Neural crest cell (in vitro differentiated cells): ENCODE results near the gene THEM5. TPM values are rescaled to one million over a fixed set of nuclear protein-coding genes. Genes with fewer than 3 reads are reported as not detected.

Source experiments
- DNase-seq: peaks from one replicate; pipeline ENCODE4 v3.0.0; 2021; ENCODE audit warnings: low read depth, mixed read lengths, low spot score
- H3K27ac Mint-ChIP-seq: one replicate; pipeline ENCODE4 v1.8.0; 2021; ENCODE audit warnings: mild to moderate bottlenecking, mixed read lengths; ENCODE audit not compliant: unreplicated experiment
- H3K27me3 Mint-ChIP-seq: 2 replicates; pipeline ENCODE4 v1.8.0; 2021; ENCODE audit warnings: low read depth, mild to moderate bottlenecking, mixed read lengths
- H3K36me3 Mint-ChIP-seq: 2 replicates; pipeline ENCODE4 v1.8.0; 2021; ENCODE audit warnings: low read depth, mild to moderate bottlenecking, mixed read lengths
- H3K4me1 Mint-ChIP-seq: 2 replicates; pipeline ENCODE4 v1.8.0; 2021; ENCODE audit warnings: mixed read lengths
- H3K4me3 Mint-ChIP-seq: one replicate; pipeline ENCODE4 v1.8.0; 2021; ENCODE audit warnings: mild to moderate bottlenecking, mixed read lengths
- H3K9me3 Mint-ChIP-seq: 2 replicates; pipeline ENCODE4 v1.8.0; 2021; ENCODE audit warnings: mixed read lengths
- total RNA-seq: library from RNA; stranded (reverse); gene quantifications from 2 replicates; pipeline ENCODE4 v1.2.1, GENCODE V29; 2021
- TF ChIP-seq, protein P1 (sequence below): fragments of 200-600 bp; sonication (generic); conservative IDR thresholded peaks from 2 replicates; pipeline ENCODE4 v1.5.0; 2021; ENCODE audit warnings: antibody characterized with exemption, mild to moderate bottlenecking

THEM5 gene
- total RNA-seq, 1 donor from 2014 or later: not detected

DNA sequence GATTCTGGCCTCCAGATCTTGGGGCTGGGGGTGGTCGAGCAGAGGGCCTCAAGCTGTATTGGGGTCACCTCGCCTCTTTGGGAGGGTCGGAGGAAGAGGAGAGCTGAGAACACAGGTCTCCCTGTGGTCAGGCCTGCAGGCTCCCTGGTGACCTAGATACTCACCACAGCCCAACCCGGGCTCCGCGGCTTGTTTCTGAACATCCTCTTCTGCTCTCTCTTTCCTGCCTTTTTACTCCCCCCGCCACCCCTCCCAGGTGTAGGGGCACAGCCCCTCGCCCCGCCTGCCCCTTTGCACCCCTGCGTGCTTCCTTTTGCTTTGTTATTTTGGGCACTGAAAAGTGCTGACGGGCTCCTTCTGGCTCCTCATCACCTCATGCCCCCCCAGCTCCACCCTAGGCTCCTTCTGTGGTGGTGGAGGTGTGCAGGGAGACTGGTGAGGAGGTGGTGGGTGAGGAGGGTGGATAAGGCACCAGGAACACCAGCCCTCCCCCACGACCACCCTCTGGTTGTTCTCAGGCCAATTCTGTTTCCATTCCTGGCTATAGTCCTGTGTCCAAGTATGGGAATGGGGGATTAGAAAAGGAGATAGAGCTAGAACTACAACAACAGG lies 37.7 kb downstream of the THEM5 start:
- Mint-ChIP-seq H3K9me3 (no peaks in the 10 kb centered on the region), H3K27me3 (no peaks in the 10 kb centered on the region), H3K4me3 (no peak overlapping the region), H3K4me1 (no peaks in the 10 kb centered on the region), H3K36me3 (no peaks in the 10 kb centered on the region), H3K27ac (peak overlapping the region; percentile 88)
- no peak for DNase-seq
- TF ChIP-seq, protein P1, sequence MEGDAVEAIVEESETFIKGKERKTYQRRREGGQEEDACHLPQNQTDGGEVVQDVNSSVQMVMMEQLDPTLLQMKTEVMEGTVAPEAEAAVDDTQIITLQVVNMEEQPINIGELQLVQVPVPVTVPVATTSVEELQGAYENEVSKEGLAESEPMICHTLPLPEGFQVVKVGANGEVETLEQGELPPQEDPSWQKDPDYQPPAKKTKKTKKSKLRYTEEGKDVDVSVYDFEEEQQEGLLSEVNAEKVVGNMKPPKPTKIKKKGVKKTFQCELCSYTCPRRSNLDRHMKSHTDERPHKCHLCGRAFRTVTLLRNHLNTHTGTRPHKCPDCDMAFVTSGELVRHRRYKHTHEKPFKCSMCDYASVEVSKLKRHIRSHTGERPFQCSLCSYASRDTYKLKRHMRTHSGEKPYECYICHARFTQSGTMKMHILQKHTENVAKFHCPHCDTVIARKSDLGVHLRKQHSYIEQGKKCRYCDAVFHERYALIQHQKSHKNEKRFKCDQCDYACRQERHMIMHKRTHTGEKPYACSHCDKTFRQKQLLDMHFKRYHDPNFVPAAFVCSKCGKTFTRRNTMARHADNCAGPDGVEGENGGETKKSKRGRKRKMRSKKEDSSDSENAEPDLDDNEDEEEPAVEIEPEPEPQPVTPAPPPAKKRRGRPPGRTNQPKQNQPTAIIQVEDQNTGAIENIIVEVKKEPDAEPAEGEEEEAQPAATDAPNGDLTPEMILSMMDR: no peak

DNA sequence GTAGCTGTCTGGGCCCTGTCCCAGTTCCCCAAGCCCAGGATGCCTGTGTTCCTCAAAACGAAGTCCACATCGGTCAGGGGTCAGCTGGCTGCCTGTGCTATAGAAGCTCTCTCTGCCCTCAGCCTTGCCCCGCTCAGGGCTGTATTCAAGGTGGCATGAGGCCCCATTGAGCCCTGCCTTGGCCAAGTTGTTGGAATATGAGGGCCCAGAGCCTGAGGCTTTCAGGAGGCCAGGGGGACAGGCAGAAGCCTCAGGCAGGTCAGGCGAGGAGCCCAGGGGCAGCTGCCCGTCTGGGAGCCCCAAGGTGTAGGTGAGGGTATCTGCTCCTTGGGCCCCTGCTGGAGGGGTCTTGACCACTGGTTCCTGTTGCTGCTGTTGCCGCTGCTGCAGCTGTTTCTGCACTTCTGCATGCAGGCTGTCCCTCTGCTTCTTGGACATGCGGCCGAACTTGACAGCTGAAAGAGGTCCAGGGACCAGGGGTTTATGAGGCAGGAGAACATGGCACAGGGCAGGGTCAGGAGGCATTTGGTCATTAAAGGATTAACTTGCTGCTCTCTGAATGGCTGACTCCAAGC lies 38.5 kb downstream of the THEM5 start:
- DNase-seq: no peak
- TF ChIP-seq, protein P1: no peak
- Mint-ChIP-seq H3K4me3 (no peak overlapping the region), H3K27ac (no peak overlapping the region), H3K27me3 (no peaks in the 10 kb centered on the region), H3K36me3 (no peaks in the 10 kb centered on the region), H3K4me1 (peaks cover 3% of the 10 kb centered on the region), H3K9me3 (no peaks in the 10 kb centered on the region)

DNA sequence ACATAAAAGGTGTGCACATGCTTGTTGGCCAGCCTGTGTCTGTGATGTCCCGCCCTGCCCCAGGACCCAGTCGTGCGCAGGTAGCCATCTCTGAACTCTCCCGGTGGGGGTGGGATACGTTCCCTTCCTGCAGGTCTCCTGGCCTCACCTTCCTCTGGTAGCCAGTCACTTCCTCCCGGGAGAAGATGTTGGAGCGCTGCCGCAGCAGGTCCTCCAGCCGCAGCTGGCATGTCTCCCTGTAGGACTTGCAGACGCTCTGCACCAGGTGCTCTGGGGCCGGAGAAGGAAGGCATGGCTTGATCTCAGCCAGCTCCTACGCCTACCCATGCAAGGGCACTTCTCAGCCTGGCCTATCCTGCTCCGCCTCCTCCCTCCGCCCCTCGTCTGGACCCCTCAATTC lies 39.1 kb downstream of the THEM5 start:
- H3K27ac Mint-ChIP-seq: no peak overlapping the region

DNA sequence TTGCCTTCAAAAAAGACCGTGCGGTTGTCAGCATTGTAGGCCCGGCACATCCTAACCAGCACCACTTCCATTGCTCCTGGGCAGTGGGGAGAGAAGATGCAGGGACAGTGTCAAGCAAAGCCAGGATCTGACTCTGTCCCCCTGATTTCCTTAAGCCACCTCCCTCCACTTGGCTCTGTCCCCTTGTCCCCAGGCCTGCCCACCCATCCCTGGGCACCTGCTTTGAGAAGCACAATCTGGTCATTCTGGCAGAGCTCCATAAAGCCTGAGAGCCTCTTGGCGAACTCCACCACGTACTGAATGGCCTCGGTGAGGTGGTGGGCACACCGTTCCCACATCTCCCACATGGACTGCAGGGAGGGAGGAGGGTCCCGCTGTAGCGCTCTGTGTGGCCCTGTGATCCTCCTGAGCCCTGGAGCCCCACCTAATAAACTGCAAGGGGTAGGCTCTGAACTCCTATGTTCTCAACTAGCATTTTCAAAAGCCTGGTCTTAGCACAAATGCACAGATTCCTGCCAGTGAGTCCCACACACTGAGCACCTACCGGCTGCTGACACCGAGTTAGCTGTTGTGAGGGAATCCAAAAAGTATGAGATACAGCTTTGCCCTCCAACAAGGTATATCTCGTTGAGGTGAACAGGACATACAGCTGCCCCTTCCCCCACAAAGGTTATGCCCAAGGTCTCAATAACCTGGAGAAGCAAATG lies 40.1 kb downstream of the THEM5 start:
- Mint-ChIP-seq H3K27me3 (no peaks in the 10 kb centered on the region), H3K9me3 (no peaks in the 10 kb centered on the region), H3K4me1 (peaks cover 11% of the 10 kb centered on the region), H3K4me3 (no peak overlapping the region), H3K27ac (no peak overlapping the region), H3K36me3 (no peaks in the 10 kb centered on the region)
- TF ChIP-seq, protein P1: no peak
- no peak for DNase-seq

More for the DNA sequence above, 39.1 kb downstream of the THEM5 start:
- TF ChIP-seq, protein P1: no peak
- no peaks in the 10 kb centered on the region for H3K9me3 Mint-ChIP-seq
- peaks cover 10% of the 10 kb centered on the region for H3K4me1 Mint-ChIP-seq
- H3K27me3 Mint-ChIP-seq: no peaks in the 10 kb centered on the region
- no peak for DNase-seq
- H3K4me3 Mint-ChIP-seq: no peak overlapping the region
- H3K36me3 Mint-ChIP-seq: no peaks in the 10 kb centered on the region

DNA sequence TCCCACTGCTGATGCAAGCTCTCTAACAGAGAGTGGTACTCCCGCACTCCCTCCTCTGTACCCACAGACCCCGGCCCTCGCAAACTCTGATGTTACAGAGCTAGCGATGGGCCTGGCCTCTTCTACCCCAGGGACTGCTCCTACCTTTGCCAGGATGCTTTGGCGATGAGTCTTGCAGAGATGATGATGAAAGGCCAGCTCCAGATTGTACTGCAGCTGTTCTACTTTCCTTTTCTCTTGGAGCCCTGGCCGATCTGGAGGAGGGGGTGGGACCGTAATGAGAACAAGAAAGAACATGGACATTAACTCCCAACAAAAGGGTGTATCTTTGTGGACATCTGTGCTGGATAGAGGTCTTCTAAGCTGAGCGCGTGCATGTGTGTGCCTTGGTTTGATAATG lies 42.3 kb downstream of the THEM5 start:
- TF ChIP-seq, protein P1: no peak
- Mint-ChIP-seq H3K4me1 (peaks cover 11% of the 10 kb centered on the region), H3K27me3 (peaks cover 12% of the 10 kb centered on the region), H3K27ac (peak overlapping the region; percentile 71), H3K9me3 (no peaks in the 10 kb centered on the region), H3K36me3 (no peaks in the 10 kb centered on the region), H3K4me3 (no peak overlapping the region)
- DNase-seq: no peak
